RWPE1 (cell line): Measurements from ENCODE around the gene CPEB4.

Experiments used
- CTCF ChIA-PET: fragments of 350-600 bp; sonication (Branson Sonifier 250); formaldehyde crosslinking; extraction: SDS; loops from one replicate; lab custom pipeline; 2021; lab: Yijun Ruan, JAX
- POLR2A ChIA-PET: fragments of 400-600 bp; formaldehyde crosslinking; extraction: SDS; loops from one replicate; lab custom pipeline; 2020; ENCODE audit warnings: antibody characterized with exemption; ENCODE audit not compliant: low non-redundant PET; lab: Yijun Ruan, JAX
- DNase-seq: peaks from one replicate; pipeline ENCODE4 v3.0.0; 2012; ENCODE audit warnings: low spot score
- H3K27ac ChIP-seq: fragments of 450-650 bp; 2 replicates; pipeline ENCODE4 v1.5.1; 2017
- TF ChIP-seq, protein P1 (sequence below): fragments of 450-650 bp; conservative IDR thresholded peaks from 2 replicates; pipeline ENCODE4 v1.5.1; 2017; ENCODE audit warnings: low read depth, mild to moderate bottlenecking

CPEB4 gene

DNA sequence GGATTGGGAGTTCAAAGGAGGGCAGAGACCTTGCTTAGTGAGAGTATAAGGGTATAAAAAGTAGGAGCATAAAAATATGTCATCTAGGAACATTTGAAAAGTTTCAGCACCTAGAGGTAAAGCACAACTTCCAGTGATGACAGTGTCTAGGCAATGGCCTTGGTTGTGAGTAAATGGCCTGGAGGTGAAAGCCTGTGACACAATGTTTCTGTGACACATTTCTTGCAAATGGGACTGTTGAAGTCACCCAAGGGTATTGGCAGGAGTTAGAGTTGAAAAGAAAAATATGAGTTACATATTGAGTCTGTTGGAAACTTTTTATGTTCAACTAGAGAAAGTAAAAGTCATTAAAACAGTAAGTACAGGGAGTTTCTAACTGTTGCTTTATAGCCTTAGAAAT is 115.6 kb downstream of the CPEB4 start:
- TF ChIP-seq, protein P1, sequence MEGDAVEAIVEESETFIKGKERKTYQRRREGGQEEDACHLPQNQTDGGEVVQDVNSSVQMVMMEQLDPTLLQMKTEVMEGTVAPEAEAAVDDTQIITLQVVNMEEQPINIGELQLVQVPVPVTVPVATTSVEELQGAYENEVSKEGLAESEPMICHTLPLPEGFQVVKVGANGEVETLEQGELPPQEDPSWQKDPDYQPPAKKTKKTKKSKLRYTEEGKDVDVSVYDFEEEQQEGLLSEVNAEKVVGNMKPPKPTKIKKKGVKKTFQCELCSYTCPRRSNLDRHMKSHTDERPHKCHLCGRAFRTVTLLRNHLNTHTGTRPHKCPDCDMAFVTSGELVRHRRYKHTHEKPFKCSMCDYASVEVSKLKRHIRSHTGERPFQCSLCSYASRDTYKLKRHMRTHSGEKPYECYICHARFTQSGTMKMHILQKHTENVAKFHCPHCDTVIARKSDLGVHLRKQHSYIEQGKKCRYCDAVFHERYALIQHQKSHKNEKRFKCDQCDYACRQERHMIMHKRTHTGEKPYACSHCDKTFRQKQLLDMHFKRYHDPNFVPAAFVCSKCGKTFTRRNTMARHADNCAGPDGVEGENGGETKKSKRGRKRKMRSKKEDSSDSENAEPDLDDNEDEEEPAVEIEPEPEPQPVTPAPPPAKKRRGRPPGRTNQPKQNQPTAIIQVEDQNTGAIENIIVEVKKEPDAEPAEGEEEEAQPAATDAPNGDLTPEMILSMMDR = no peak
- ChIA-PET POLR2A (no interaction called here), CTCF (no interaction called here)
- DNase-seq = no peak
- no peak overlapping the region for H3K27ac ChIP-seq

GRCh38 chr5:174008922-174009321 is 120.8 kb downstream of the CPEB4 start:
- no peak for DNase-seq
- ChIA-PET CTCF (interaction anchor here (0.7 kb wide), 1 partner anchor 902 kb away, joined by 3 read pairs; no protein-coding TSS in a partner anchor), POLR2A (no interaction called here)
- TF ChIP-seq, protein P1 = no peak
- H3K27ac ChIP-seq = no peak overlapping the region

DNA sequence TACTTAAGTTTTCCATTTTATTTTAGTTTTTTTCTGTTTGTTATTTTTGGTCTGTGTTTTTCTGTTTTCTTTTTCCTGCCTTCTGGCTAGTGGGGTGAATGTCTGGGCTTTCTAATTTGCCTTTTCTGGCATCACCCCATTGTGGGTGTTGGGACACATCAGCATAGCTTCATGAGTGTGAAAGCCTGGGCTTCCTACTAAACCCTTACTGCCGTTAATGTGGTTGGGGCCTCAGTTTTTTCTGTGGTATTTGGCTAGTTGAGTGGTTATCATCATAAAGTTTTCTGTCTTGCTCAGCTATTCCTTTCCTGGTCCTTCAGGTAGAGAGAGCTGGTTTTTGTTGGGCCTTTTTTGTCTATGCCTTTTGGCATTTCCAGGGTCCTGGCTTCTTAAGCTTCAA is 122.2 kb downstream of the CPEB4 start:
- DNase-seq = no peak
- ChIA-PET POLR2A (no interaction called here), CTCF (interaction anchor here (0.6 to 1.0 kb wide), 3 partner anchors 13 to 37 kb away, joined by 3 to 4 read pairs (median 3); no protein-coding TSS in a partner anchor)
- H3K27ac ChIP-seq = no peak overlapping the region
- TF ChIP-seq, protein P1 = no peak

DNA sequence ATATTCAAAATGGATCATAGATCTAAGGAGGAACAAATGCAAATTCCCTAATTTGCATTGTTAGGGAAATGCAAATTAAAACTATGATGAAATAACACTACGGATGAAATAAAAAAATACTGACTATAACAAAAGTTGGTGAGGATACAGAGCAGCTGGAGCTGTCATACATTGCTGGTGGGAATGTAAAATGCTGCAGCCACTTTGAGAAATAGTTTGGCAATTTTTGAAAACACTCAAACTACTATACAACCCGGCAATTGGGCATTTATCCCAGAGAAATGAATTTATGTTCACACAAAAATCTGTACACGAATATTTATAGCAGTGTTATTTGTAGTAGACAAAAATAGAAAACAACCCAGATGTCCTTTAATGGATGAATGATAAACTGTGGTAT is 123.3 kb downstream of the CPEB4 start:
- no peak for DNase-seq
- CTCF ChIA-PET = interaction anchor here (0.6 kb wide), 1 partner anchor 967 kb away, joined by 11 read pairs; no protein-coding TSS in a partner anchor
- no peak overlapping the region for H3K27ac ChIP-seq
- POLR2A ChIA-PET = no interaction called here
- TF ChIP-seq, protein P1 = no peak
